ENCODE measurements around the gene VENTX.
A peak's percentile ranks its signal among the peaks of the same experiment; 100 is the strongest.

VENTX gene

DNA sequence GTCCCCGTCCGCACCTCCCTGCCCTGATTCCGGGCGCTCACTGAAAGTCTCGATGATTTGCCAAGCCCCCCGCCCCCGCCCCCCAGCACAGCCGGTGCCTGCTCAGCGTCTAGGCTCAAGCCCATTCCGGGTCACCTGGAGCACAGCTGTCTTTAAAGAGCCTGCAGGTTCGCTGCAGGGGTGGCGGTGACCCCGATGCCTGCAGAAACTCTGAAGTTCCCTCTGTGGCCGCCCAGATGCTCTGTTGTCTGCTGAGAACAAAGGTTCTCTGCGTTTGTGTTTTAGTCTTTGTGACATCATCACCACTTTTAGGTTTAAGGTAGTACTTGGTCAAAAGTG lies 780 bp downstream of the VENTX start:
- no peak for DNase-seq

DNA sequence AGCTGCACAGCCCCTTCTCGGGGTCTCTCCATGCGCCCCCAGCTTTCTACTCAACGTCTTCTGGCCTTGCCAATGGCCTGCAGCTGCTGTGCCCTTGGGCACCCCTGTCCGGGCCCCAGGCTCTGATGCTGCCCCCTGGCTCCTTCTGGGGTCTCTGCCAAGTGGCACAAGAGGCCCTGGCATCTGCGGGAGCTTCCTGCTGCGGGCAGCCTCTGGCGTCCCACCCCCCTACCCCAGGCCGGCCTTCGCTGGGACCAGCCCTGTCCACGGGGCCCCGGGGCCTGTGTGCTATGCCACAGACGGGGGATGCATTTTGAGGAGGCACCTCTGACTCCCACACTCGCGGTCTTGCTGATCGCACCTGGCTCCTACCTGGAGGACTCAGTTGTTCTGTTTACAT lies 2.3 kb downstream of the VENTX start:
- no peak for DNase-seq

DNA sequence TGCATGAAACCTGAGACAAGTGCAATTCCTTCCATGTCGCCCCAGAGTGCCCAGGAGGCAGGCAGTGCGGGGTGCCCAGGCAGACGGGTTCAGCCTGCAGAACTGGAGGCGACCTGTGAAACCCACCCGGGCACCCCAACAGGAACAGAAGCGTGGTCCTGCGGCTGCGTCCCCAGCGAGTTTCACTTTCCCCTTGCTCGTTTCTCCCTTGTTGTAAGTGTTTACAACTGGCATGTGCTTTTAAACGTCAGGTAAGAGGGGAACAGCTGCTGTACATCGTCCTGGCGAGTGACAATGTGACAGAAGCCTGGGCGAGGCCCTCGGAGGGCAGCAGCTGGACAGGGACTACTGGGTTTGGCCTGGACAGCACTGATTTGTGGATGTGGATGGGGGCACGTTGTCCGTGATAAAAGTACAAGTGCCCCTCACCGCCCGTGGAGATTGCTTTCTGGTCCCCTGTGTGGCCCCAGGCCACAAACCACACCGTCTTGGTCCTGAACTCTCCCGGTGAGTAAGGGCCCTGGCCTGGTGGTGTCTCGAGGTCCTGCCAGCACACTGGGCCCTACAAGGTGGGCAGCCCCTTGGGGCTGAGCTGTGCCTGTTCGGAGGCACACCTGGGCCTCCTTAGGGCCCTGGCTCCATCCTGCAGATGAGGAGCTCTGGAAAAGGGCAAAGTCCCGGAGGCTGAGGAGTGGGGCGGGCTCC lies 4.0 kb downstream of the VENTX start:
- no peak for DNase-seq

DNA sequence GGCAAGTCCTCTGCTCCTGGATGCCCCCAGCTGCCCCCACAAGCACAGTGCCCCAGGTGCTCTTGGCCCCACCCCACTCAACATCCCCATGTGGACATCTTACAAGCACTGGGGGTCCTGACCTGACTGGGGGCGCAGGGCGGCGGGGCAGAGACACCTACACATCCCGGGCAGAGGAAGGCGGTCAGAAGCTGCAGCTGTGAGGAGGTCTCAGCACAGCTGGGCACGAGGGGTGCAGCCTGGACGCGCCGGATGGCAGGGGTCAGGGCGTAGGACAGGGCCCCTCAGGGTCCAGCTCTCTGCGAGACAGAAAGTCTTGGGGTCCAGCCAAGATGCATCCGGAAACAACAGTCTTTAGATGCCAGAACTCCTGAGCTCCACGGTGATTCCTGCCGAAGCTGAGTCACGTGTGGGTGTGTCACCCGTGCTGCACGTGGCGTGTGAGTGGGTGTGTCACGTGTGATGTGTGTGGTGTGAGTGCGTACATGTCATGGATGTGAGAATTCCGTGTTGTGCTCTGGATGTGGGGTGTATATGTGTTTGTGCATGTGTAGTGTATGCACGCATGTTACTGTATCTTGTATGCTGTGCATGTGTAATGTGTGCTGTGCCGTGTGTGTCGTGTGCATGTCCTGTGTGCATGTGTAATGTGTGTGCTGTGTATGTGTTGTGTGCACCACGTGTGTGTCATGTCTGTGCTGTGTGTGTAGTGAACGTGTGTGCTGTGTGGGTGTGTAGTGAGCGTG lies 5.1 kb downstream of the VENTX start:
- DNase-seq = no peak

DNA sequence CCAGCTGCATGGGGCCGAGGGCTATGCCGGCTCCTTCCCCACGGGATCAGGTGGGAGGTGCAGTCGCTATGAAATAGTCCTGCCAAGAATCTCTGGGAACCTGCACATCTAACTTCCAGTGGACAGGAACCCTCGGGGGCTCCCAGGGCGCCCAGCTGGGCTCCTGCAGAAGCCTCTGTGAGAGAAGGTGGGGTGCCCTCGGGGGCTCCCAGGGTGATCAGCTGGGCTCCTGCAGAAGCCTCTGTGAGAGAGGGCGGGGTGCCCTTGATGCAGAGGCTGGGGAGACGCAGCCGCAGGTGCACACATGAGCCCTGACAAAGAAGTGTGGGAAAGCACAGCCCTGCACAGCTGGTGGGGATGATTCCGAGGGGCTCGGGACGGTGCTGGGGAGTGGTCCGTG lies 5.9 kb downstream of the VENTX start:
- no peak for DNase-seq

DNA sequence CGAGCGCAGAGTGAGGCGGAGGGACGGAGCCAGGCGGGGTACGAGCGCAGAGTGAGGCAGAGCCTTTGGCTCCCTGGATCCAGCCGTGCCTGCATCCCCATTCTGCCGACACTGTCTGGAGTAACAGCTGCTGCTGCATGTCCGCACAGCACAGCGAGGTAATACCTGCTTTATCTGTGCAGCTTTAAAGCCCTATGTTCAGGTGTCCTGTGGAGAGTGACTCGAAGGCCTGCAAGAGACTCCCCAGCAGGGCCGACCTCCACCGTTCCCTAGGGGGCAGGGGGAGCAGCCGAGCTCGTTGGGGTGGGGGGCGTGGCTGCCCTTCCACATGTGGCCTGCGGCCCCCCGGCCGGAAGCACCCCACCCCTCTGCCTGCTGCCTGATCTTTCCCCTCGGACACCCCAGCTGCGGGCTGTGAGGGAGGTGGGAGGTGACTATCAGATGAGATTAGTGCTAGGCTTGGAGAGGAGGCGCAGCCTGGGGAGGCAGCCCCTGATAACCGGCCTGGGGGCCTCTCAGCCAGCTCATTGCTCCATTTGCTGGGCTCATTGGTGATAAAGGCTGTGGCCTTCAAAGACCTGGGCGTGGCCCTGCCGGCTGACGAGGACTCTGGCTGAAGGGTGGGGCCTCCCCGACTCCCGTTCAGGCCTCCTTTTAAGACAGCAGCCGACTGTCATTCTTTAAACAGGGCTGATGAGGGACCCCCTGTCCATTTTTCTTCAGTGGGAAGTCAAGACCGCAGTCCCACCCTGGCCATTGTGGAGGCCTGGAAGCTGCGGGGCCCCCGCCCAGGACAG lies 8.0 kb downstream of the VENTX start:
- no peak for DNase-seq

DNA sequence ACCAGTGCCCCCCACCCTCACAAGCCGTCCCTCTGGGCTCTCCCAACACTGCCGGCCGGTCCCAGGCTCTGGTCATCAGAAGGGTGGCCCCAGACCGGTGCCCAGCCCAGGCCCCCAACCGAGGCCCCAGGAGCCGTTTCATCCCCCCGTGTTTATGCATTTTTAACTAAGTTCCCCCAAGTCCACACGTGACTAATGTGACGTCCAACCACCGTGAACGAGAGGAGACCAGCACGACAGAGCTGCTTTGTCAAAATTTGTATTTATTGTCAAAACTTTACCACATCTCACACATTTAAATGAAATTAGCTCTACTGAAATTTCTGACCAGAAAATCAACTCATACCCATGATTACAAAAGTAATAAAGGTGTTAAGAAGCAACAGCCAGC lies 8.6 kb downstream of the VENTX start:
- DNase-seq = no peak

DNA sequence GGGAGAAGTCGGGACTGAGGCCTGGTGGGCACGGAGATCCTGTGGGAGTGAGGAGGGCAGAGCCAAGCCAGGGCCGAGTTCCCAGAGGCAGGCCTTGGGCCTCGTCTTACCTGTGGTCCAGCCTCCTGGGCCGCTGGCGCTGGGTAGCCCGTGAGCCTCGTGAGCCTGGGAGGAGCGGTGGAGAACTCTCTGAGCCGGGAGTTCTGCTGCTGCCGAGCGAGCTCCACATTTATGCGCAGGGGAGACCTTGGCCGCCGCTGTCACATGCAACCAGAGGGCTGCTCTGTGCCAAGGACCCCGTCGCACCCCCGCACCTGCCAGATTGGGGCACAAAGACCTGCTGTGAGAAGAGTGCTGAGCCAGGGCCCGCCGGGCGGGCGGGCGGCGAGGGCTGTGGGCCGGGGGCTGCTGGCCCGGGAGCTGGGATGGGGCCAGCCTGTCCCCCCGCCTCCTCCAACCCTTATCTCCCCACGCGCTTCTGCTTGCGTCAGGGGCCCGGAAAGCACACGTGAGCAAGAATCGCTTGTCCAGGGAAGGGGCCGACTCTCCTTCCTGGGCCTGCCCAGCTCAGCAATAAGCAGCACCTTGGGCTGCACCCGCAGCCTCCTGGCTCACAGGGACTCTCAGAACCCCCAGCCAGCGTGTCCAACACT lies 10.2 kb downstream of the VENTX start:
- DNase-seq = no peak

DNA sequence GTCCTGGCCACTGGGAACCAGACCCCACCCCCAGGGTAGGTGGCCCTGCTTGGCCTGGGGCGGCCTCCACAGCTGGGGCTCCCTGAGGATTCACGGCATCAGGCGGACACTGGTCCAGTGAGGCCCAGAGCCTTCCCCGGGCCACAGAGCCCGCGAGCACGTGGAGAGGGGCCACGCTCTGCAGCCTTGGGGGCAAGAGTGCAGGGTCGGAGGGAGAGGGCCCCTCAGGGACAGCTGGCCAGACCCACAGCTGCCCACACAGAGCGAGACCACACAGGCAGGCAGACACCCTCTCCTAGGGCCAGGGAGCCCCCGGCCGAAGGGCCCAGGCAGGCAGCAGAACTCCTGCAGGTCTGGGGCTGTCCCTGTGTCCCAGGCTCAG lies 10.7 kb downstream of the VENTX start:
- DNase-seq = no peak

DNA sequence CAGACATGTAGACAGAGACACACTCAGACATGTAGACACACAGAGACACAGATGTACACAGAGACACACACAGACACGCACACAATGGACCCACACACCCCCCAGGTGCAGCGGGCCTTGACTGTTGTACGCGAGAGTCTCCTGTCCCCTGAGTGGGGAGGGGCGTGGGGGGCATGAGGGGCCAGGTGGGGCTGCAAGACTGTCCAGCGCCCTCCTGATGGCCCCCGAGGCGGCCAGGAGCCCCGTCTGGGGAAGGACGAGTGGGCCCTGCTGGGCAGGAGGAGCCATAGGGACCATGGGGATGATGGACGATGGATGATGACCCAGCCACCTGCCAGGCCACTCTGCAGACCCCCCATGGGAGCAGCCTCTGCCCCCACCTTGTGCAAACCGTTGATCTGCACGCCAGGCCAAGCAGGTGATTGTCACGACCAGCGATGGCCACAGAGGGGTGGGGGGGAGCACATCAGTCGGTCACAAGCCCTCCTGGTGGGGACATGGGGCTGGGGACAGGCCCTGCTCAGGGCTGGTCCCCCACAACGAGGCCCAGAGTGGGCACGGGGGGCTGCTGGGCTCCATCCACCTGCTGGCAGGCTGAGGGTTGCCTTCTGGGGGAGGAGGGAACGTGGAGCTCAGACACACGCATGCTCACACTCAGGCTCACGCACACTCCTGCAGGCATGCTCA lies 11.6 kb downstream of the VENTX start:
- DNase-seq = no peak

DNA sequence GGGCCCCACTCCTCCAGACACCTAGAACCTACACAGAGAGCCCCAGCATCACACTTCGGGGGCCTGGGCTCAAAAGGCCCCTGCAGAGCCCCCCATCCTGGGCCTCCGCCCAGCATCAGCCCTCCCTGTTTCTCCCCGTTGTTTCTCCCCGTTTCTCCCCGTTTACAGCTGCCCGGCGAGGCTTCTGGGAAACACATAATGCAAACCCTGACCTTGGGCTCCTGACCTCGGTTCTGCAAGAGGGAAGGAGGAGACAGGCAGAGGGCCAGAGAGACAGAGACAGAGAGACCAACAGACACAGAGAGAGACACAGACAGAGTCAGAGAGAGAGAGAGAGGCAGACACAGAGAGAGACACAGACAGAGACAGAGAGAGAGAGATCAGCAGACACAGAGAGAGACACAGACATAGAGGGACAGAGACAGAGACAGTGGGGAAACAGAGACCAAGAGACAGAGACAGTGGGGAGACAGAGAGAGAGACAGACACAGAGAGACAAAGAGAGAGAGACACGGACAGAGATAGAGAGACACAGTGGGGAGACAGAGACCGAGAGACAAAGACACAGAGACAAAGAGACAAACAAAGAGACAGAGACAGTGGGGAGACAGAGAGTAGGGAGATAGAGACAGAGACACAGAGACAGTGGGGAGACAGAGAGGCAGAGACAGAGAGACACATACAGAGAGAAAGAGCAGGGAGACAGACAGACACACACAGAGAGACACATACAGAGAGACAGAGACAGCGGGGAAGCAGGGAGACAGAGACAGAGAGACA lies 12.5 kb downstream of the VENTX start:
- no peak for DNase-seq

DNA sequence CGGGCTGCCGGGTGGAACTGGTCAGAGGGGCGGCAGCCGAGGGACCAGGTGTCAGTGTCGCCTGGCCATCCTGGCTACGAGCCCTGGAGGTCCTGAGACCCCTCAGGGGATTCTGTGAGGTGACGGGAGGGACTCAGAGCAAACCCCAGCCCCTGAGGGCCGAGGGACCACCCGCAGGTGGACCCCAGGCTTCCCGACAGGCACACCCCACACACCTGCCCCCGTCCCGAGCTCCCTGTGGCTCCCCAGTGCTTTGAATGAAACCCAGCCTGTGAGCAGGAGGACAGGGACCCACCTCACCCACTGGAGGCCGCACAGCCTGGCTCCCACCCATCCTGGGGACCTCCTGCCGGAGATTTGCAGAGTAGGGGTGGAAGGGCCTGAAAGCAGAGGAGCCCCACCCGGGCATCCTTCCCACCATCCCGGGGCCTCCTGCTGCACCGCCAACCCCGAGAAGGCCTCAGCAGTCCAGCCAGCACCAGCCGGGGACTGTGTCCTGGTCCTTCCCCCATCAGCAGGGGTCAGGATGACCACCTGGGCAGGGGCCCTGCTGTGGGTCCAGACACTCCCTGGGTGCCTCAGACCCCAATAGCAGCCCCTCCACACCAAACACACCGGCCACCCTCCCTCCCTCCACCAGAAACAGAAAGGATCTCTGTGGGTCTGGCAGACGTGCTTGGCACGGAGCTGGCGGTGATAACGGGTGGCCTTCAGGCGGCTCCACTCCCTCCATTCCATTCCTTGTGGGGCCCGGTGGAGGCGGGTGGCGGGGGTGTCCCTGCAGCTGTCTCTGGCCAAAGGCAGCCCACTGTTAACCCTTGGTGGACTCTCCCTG lies 13.9 kb downstream of the VENTX start:
- DNase-seq = no peak

DNA sequence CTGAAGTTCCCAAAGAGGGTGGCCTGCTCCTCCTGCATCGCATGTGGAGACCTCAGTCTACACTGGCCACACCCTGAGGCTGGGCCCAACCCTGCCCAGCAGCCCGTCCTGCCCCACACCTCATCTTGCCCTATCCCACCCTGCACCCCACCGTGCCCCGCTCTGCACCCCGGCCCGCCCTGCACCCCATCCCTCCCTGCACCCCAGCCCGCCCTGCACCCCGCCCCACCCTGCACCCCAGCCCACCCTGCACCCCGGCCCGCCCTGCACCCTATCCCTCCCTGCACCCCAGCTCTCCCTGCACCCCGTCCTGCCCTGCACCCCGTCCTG lies 14.5 kb downstream of the VENTX start:
- no peak for DNase-seq

DNA sequence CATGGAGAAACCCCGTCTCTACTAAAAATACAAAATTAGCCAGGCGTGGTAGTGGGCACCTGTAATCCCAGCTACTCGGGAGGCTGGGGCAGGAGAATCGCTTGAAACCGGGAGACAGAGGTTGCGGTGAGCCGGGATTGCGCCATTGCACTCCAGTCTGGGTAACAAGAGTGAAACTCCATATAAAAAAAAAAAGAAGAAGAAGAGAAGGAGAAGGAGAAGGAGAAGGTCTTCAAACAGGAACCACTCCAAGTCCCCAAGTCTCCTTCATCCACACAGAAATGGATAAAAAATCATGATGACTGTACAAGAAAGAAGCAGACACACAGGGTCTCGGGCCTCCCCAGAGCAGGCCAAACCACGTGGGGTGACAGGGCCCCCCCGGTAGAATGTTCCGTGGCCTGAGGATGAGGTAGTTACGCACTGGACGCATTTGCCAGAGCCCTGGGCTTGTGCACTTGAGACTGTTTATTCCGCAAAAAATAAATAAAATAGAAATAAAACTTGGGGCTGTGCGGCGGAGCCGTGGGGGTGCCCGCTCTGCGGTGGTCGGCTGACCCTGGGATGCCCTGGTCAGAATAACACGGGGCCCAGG lies 15.8 kb downstream of the VENTX start:
- no peak for DNase-seq

DNA sequence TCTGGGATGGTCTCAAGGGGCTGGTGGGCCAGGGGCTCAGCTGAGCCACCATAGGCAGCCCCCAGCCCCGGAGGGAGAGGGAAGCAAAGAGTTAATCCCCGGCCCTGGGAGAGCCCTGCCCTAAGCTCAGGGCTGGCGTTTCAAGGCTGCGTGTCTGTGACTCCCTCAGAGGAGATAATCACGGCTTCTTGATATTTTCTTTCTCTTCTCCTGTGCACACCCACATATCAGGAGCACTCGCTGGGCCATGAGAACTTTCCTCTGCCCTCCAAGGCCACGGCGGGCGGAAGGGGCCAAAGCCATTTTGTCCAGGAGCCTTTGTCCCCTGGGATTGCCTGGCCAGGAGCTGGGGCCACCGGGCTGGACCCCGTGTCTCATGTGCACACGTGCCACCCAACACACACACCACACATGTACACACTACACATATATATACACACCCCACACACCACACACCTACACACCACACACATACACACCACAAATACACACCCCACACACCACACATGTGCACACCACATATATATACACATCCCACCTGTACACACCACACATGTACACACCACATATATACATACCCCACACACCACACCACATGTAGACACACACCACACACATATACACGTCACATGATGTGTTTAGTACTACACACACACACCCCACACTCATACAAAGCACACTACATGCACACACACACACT lies 16.9 kb downstream of the VENTX start:
- no peak for DNase-seq

DNA sequence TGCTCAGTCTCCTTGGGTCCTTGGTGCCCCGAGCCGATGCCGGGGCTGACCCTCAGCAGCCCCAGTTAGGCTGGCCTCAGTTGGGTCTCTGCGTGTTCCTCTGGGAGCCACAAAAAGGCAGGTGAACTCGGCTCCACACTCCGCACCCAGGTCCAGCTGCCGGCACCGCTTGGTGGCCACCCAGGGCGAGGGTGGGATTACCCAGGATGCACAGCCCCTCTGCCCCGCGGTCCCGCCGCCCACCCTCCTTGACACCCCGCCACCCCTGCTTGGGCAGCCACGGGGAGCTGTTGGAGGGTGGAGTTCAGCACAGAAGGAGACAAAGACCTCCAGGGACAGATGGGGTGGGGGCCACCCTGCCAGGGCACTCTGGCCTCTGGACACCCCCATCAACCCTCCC lies 17.7 kb downstream of the VENTX start:
- no peak for DNase-seq

DNA sequence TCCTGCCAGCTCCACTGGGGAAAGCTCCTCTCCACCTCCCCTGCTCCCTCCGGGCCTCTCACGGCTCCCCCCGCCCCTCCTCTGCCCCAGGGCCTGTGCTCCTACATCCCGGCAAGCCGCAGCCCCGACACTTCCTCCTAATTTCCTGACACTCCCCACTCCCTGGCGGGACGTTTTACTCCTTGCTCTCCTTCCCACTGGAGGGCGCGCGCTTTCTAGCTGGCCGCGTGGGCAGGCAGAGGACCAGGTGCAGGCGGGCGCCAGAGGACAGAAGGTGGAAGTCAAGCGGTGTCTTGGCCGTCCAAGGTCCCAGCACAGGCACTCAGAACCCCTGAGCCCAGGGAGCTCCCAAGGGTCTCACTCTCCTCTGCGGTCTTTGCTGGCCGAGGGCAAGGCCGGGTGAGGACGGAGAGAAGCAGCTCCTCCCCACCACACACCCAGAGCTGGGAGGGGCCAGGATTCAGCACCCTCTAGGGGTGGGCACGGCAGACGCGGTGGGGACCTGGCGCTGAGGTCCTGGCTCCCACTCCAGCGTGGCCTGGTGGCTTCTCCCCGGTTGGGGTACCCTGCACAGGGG lies 19.9 kb downstream of the VENTX start:
- no peak for DNase-seq

DNA sequence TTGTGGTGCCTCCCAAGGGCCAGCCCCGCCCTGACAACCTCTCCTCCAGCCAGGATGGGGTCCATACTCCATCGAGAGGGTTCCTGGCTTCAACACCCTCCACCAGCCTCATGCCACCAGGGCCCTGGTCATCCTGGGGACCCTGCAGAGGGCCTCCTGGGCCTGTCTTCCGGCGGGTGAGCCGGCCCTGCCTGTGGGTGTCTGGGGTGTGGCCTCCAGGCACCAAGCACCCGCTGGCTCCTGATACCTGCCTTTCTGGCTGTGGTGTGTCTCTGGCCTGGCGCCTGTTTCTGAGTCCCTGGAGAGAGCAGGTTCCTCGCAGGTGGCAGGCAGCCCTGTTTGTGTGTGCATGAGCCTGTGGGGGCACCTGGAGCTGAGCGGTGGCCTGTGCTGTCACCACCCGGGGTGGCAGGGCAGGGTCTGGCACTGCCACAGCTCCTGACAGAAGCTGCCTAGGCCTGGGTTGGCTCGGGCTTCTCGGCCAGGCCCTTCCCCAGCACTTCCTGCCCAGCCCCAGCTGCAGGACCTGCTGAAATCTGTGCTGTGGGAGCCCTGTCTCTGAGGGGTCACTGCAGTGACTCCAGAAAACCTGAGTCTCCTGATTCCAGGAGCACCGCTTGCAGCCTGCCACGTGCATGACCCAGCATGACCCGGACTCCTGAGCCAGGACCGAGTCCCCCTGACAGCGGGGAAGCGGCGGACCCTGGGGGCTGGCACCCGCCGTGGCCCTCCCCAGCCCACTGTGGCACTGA lies 20.6 kb downstream of the VENTX start:
- DNase-seq = peak; percentile 15
